ENCODE data around the gene NTRK2. TPM values are rescaled to one million over a fixed set of nuclear protein-coding genes. Genes with fewer than 3 reads are reported as not detected.

NTRK2 gene
- total RNA-seq, 2 donors from 2014 or later, result 11.9 to 30.1 TPM

DNA sequence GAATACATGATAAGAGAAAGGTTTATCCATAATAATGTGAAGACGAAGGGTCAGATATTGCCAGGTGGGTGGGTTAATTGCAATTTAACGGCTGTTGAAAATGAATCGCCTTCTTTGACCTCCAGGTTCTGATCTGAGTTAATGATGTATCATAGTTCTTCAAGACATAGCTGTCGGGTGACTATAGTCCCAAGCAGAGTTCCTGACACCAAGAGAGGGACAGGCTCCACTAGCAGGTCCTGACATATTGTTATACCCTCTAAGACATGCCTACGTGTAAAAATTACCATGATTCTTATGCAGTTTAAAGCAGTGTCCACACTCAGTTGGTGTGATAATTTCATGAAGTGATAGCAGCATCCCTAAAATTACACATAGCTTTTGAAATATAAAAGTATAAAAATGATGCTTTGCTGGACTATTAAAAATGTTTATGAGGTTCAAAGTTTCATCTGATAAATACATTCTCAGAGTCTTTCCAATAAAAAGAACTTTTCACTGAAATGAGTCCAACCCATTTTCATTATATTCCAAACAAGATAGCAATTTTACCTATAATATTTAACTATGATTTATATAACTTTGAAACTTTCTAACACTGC lies 53.0 kb downstream of the NTRK2 start:
- Histone ChIP-seq H3K27me3 (no peaks in the 10 kb centered on the region), H3K4me3 (no peak overlapping the region), H3K36me3 (no peaks in the 10 kb centered on the region), H3K4me1 (no peaks in the 10 kb centered on the region), H3K27ac (no peak overlapping the region), H3K9me3 (peaks cover 0 to 4% of the 10 kb centered on the region in 2 donors)
- TF ChIP-seq CTCF (IDR thresholded peaks at IDR 0.05), result no peak
- no peak for DNase-seq (ENCODE audit: low spot score)

DNA sequence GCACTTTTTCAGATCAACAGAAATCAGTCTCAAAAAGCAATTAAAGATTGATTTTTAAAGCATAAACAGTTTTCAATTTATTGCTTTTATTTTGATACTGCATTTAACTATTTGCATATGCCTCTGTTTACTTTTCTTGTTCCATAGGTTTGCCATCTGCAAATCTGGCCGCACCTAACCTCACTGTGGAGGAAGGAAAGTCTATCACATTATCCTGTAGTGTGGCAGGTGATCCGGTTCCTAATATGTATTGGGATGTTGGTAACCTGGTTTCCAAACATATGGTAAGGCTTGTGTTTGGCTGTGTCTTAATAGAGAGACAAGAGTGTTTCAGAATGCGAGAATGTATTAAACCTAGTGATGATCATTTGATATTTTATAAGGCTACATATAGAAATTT lies 53.9 kb downstream of the NTRK2 start:
- peaks cover 0 to 4% of the 10 kb centered on the region in 2 donors for H3K9me3 ChIP-seq
- H3K27ac ChIP-seq, result no peak overlapping the region
- no peaks in the 10 kb centered on the region for H3K36me3 ChIP-seq
- no peak overlapping the region for H3K4me3 ChIP-seq
- H3K4me1 ChIP-seq, result no peaks in the 10 kb centered on the region
- H3K27me3 ChIP-seq, result no peaks in the 10 kb centered on the region
- no peak for TF ChIP-seq CTCF (IDR thresholded peaks at IDR 0.05)
- no peak for DNase-seq (ENCODE audit: low spot score)

GRCh38 chr9:84731696-84732095 lies 62.2 kb downstream of the NTRK2 start:
- H3K27me3 ChIP-seq, result no peaks in the 10 kb centered on the region
- TF ChIP-seq CTCF (IDR thresholded peaks at IDR 0.05), result no peak
- H3K36me3 ChIP-seq, result no peaks in the 10 kb centered on the region
- H3K9me3 ChIP-seq, result no peaks in the 10 kb centered on the region
- no peak overlapping the region for H3K4me3 ChIP-seq
- H3K27ac ChIP-seq, result no peak overlapping the region
- H3K4me1 ChIP-seq, result no peaks in the 10 kb centered on the region
- DNase-seq (ENCODE audit: low spot score), result no peak

- Histone ChIP-seq H3K4me3 (no peak overlapping the region), H3K4me1 (no peaks in the 10 kb centered on the region), H3K27ac (no peak overlapping the region), H3K9me3 (no peaks in the 10 kb centered on the region), H3K36me3 (no peaks in the 10 kb centered on the region), H3K27me3 (no peaks in the 10 kb centered on the region)
- TF ChIP-seq CTCF (IDR thresholded peaks at IDR 0.05), result no peak
- no peak for DNase-seq (ENCODE audit: low spot score)
Observed at GRCh38 chr9:84736081-84736480, 66.6 kb downstream of the NTRK2 start.

GRCh38 chr9:84736536-84736935 lies 67.0 kb downstream of the NTRK2 start:
- no peaks in the 10 kb centered on the region for H3K4me1 ChIP-seq
- H3K27ac ChIP-seq, result no peak overlapping the region
- no peaks in the 10 kb centered on the region for H3K36me3 ChIP-seq
- H3K4me3 ChIP-seq, result no peak overlapping the region
- no peak for DNase-seq (ENCODE audit: low spot score)
- H3K27me3 ChIP-seq, result no peaks in the 10 kb centered on the region
- H3K9me3 ChIP-seq, result no peaks in the 10 kb centered on the region
- TF ChIP-seq CTCF (IDR thresholded peaks at IDR 0.05), result no peak

DNA sequence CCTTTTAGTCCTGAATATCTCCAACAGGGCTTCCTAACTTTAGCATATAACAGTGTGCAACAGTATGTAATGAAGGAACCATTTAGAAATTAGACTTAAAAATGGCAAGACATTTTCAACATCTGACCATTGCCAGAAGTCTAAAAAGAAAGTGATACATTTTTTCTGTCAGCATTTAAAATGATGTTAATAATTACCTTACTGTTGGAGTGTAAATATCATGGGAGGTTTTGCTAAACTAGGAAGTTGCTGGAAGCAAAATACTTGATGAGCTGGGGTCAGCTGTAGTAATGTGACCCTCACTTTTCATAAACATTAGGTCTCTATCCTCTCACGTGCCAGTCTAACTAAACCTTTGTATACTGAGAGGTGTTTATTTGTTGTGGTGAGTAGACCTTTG lies 68.8 kb downstream of the NTRK2 start:
- H3K9me3 ChIP-seq, result no peaks in the 10 kb centered on the region

More for the DNA sequence above, 68.8 kb downstream of the NTRK2 start:
- Histone ChIP-seq H3K4me3 (no peak overlapping the region), H3K27ac (no peak overlapping the region), H3K4me1 (no peaks in the 10 kb centered on the region), H3K27me3 (no peaks in the 10 kb centered on the region), H3K36me3 (no peaks in the 10 kb centered on the region)
- no peak for DNase-seq (ENCODE audit: low spot score)
- no peak for TF ChIP-seq CTCF (IDR thresholded peaks at IDR 0.05)
